IMR-90 (cell line): Measurements from ENCODE around the gene EXOG. TPM values are rescaled to one million over a fixed set of nuclear protein-coding genes. Genes with fewer than 3 reads are reported as not detected.

Experiments
- ATAC-seq: fragments of 200-7000 bp; cut with Tn5 transposase; 2 replicates; pipeline ENCODE4 v1.9.1; 2020; ENCODE audit warnings: low read depth, mild to moderate bottlenecking, moderate library complexity
- BruUV-seq: library from RNA; stranded (reverse); fragments of 400-500 nt; replicated peaks from 2 replicates; lab custom pipeline; 2021; lab: Mats Ljungman, UMichigan
- CTCF ChIA-PET: fragments of 300-600 bp; formaldehyde crosslinking; extraction: SDS; loops from one replicate; lab custom pipeline; 2021; ENCODE audit warnings: antibody characterized with exemption; lab: Yijun Ruan, JAX
- POLR2A ChIA-PET: fragments of 300-600 bp; sonication (Branson Sonifier 250); formaldehyde crosslinking; loops from one replicate; lab custom pipeline; 2022; ENCODE audit warnings: antibody characterized with exemption; ENCODE audit not compliant: unreplicated experiment; lab: Charles Lee
- DNase-seq: peaks from one replicate; pipeline ENCODE4 v3.0.0; 2013
- H2AFZ ChIP-seq: replicated peaks from 2 replicates; pipeline ENCODE3; 2013; ENCODE audit warnings: low read length, mild to moderate bottlenecking; ENCODE audit not compliant: poor library complexity
- H2AK5ac ChIP-seq: 2 replicates; pipeline ENCODE4 v1.6.1; 2013; ENCODE audit warnings: low read depth, low read length, inconsistent platforms
- H2AK9ac ChIP-seq: replicated peaks from 2 replicates; pipeline ENCODE3; 2013; ENCODE audit warnings: mild to moderate bottlenecking, low read depth, low read length, moderate library complexity; ENCODE audit not compliant: poor library complexity
- H2BK120ac ChIP-seq: 2 replicates; pipeline ENCODE4 v1.6.1; 2013; ENCODE audit warnings: low read depth, low read length, inconsistent platforms
- H2BK15ac ChIP-seq: 3 replicates; pipeline ENCODE4 v1.6.1; 2013; ENCODE audit warnings: low read depth, low read length, inconsistent platforms
- H2BK20ac ChIP-seq: 2 replicates; pipeline ENCODE4 v1.6.1; 2013; ENCODE audit warnings: low read depth, mild to moderate bottlenecking, inconsistent platforms, low read length, moderate library complexity
- H2BK5ac ChIP-seq: 2 replicates; pipeline ENCODE4 v1.6.1; 2013; ENCODE audit warnings: mild to moderate bottlenecking, low read depth, low read length, inconsistent platforms; ENCODE audit not compliant: poor library complexity, severe bottlenecking
- H3K14ac ChIP-seq: replicated peaks from 2 replicates; pipeline ENCODE4 v1.6.1; 2013; ENCODE audit warnings: low read depth, low read length, inconsistent platforms
- H3K18ac ChIP-seq: 2 replicates; pipeline ENCODE4 v1.6.1; 2013; ENCODE audit warnings: low read depth, low read length, control low read depth
- H3K23ac ChIP-seq: 2 replicates; pipeline ENCODE4 v1.6.1; 2013; ENCODE audit warnings: low read depth, low read length, inconsistent platforms
- H3K27ac ChIP-seq: 2 replicates; pipeline ENCODE4 v1.5.1; 2013; ENCODE audit warnings: mild to moderate bottlenecking, control low read depth, low read length; ENCODE audit not compliant: insufficient read depth
- H3K27me3 ChIP-seq: 2 replicates; pipeline ENCODE4 v1.6.1; 2013; ENCODE audit warnings: low read length; ENCODE audit not compliant: control insufficient read depth, insufficient read depth
- H3K36me3 ChIP-seq: 2 replicates; pipeline ENCODE4 v1.6.1; 2013; ENCODE audit warnings: low read length, mixed read lengths; ENCODE audit not compliant: control insufficient read depth, insufficient read depth
- H3K4ac ChIP-seq: 2 replicates; pipeline ENCODE4 v1.6.1; 2013; ENCODE audit warnings: low read depth, low read length, inconsistent platforms
- H3K4me1 ChIP-seq: 2 replicates; pipeline ENCODE4 v1.6.1; 2013; ENCODE audit warnings: low read length, mixed read lengths; ENCODE audit not compliant: control insufficient read depth, insufficient read depth
- H3K4me2 ChIP-seq: 2 replicates; pipeline ENCODE4 v1.6.1; 2013; ENCODE audit warnings: low read depth, mild to moderate bottlenecking, control low read depth, low read length, moderate library complexity
- H3K4me3 ChIP-seq: 2 replicates; pipeline ENCODE4 v1.5.1; 2013; ENCODE audit warnings: low read depth, mild to moderate bottlenecking, control low read depth, low read length, moderate library complexity; ENCODE audit not compliant: insufficient read depth
- H3K56ac ChIP-seq: 2 replicates; pipeline ENCODE4 v1.6.1; 2013; ENCODE audit warnings: low read length, inconsistent platforms; ENCODE audit not compliant: insufficient read depth; ENCODE audit errors: extremely low read depth
- H3K79me1 ChIP-seq, 2 experiments: 2 replicates each; pipeline ENCODE4 v1.6.1; 2013; ENCODE audit warnings: low read length in 2 of 2, inconsistent platforms in 1 of 2, low read depth in 1 of 2
- H3K9ac ChIP-seq: 2 replicates; pipeline ENCODE4 v1.6.1; 2013; ENCODE audit warnings: low read depth, low read length, control low read depth
- H3K9me1 ChIP-seq: 2 replicates; pipeline ENCODE4 v1.6.1; 2013; ENCODE audit warnings: low read length, inconsistent platforms; ENCODE audit not compliant: insufficient read depth
- H3K9me3 ChIP-seq: 2 replicates; pipeline ENCODE4 v1.6.1; 2013; ENCODE audit warnings: low read length; ENCODE audit not compliant: control insufficient read depth, insufficient read depth
- H4K20me1 ChIP-seq: 2 replicates; pipeline ENCODE4 v1.6.1; 2013; ENCODE audit warnings: low read length, inconsistent platforms; ENCODE audit not compliant: insufficient read depth
- H4K5ac ChIP-seq: 2 replicates; pipeline ENCODE4 v1.6.1; 2013; ENCODE audit warnings: mild to moderate bottlenecking, low read depth, low read length, control low read depth
- H4K8ac ChIP-seq, 2 experiments: 2 replicates each; pipeline ENCODE4 v1.6.1; 2013; ENCODE audit warnings: low read depth in 2 of 2, low read length in 2 of 2, control low read depth in 1 of 2, inconsistent platforms in 1 of 2
- H4K91ac ChIP-seq: 2 replicates; pipeline ENCODE4 v1.6.1; 2013; ENCODE audit warnings: low read depth, low read length, inconsistent platforms; ENCODE audit not compliant: insufficient read depth
- BHLHE40 ChIP-seq: fragments of 150-350 bp; IDR thresholded peaks from 2 replicates; pipeline ENCODE4 v1.6.1; 2016; ENCODE audit warnings: mild to moderate bottlenecking, low read depth, low read length
- CEBPB ChIP-seq: IDR thresholded peaks from 2 replicates; pipeline ENCODE4 v1.6.1; 2012; ENCODE audit warnings: low read depth, low read length, improper control_type of control experiment
- FOS ChIP-seq: fragments of 150-350 bp; IDR thresholded peaks from 2 replicates; pipeline ENCODE4 v1.6.1; 2016; ENCODE audit warnings: low read depth, low read length
- MAFK ChIP-seq: IDR thresholded peaks from 2 replicates; pipeline ENCODE4 v1.6.1; 2012; ENCODE audit warnings: low read depth, low read length, improper control_type of control experiment
- MAZ ChIP-seq: IDR thresholded peaks from 2 replicates; pipeline ENCODE4 v1.6.1; 2012; ENCODE audit warnings: low read depth, mild to moderate bottlenecking, low read length, improper control_type of control experiment, moderate library complexity, borderline replicate concordance
- NFE2L2 ChIP-seq: fragments of 150-350 bp; IDR thresholded peaks from 2 replicates; pipeline ENCODE4 v1.6.1; 2016; ENCODE audit warnings: low read depth, mild to moderate bottlenecking, low read length
- POLR2A ChIP-seq: IDR thresholded peaks from 2 replicates; pipeline ENCODE4 v1.6.1; 2012; ENCODE audit warnings: mild to moderate bottlenecking, low read depth, low read length
- RAD21 ChIP-seq: IDR thresholded peaks from 2 replicates; pipeline ENCODE4 v1.6.1; 2012; ENCODE audit warnings: low read length, improper control_type of control experiment
- RCOR1 ChIP-seq: IDR thresholded peaks from 2 replicates; pipeline ENCODE4 v1.6.1; 2012; ENCODE audit warnings: mild to moderate bottlenecking, low read length, improper control_type of control experiment; ENCODE audit not compliant: insufficient replicate concordance
- RFX5 ChIP-seq: IDR thresholded peaks from 2 replicates; pipeline ENCODE4 v1.8.0; 2012; ENCODE audit warnings: low read depth, mild to moderate bottlenecking, low read length, moderate library complexity
- WGBS, 2 experiments: methylation state at CpG; one replicate each; pipeline versions ENCODE4 v1.1.5 to v1.1.7; 2013; ENCODE audit warnings: missing lambda C conversion rate in 2 of 2; ENCODE audit not compliant: insufficient read length in 1 of 2; ENCODE audit errors: extremely low coverage in 2 of 2; 5-methylcytosine and 5-hydroxymethylcytosine counted together
- dilution Hi-C: fragments of 300-500 bp; cut with HindIII; formaldehyde crosslinking; loops from one replicate; pipeline ENCODE4 v1.14.3; 2018; ENCODE audit warnings: low sequenced_read_pairs; ENCODE audit not compliant: unreplicated experiment
- in situ Hi-C: fragments of 300-500 bp; cut with MboI; formaldehyde crosslinking; loops from 3 replicates; pipeline ENCODE4 v1.14.3; 2019; ENCODE audit warnings: low sequenced_read_pairs, inconsistent platforms, mixed read lengths
- intact Hi-C: fragments of 100-400 bp; cut with micrococcal nuclease; formaldehyde crosslinking; loops from 2 replicates; pipeline ENCODE4 v1.10.0; 2022
- polyA plus RNA-seq, 3 experiments: library from polyadenylated mRNA; depleted of rRNA; stranded (reverse); fragments of >200 nt; gene quantifications; 2 replicates each; pipeline ENCODE4 v1.2.3, GENCODE V29; 2012; ENCODE audit warnings: low replicate concordance in 1 of 3
- total RNA-seq: library from RNA; depleted of rRNA; stranded (reverse); fragments of >200 nt; gene quantifications from 2 replicates; pipeline ENCODE4 v1.2.3, GENCODE V29; 2012
- TF ChIP-seq, protein P1 (sequence below): conservative IDR thresholded peaks from 2 replicates; pipeline ENCODE4 v1.5.1; 2012; ENCODE audit warnings: mild to moderate bottlenecking, low read depth, low read length, improper control_type of control experiment

Gene EXOG
- total and polyA plus RNA-seq, 2 of the 4 experiments (the other 2 are of a cell fraction): 10.2 to 15.0 TPM

DNA sequence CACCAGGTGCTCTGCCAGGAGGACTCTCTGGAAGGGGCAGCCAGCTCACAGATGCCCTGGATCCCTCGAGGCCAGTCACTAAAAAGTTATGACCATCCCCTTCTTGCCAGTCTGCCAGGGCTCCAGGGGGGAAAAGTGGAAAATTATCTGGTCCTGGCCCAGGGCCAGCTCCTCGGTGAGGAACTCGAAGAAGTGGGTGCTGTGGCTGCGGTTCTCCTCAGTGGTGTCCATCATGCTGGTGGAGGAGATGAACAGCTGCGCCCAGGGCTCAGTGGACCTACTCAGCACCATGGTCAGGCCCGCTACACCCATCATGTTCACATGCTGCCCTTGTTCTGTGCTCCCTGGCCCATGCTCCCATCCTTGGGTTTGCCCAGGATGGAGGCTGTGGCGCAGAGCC is 19.2 kb downstream of the EXOG start:
- TF ChIP-seq NFE2L2 (no peak), CEBPB (no peak), BHLHE40 (no peak), RAD21 (no peak), RFX5 (no peak), POLR2A (no peak), RCOR1 (no peak), MAZ (no peak), FOS (no peak), MAFK (no peak)
- TF ChIP-seq, protein P1, sequence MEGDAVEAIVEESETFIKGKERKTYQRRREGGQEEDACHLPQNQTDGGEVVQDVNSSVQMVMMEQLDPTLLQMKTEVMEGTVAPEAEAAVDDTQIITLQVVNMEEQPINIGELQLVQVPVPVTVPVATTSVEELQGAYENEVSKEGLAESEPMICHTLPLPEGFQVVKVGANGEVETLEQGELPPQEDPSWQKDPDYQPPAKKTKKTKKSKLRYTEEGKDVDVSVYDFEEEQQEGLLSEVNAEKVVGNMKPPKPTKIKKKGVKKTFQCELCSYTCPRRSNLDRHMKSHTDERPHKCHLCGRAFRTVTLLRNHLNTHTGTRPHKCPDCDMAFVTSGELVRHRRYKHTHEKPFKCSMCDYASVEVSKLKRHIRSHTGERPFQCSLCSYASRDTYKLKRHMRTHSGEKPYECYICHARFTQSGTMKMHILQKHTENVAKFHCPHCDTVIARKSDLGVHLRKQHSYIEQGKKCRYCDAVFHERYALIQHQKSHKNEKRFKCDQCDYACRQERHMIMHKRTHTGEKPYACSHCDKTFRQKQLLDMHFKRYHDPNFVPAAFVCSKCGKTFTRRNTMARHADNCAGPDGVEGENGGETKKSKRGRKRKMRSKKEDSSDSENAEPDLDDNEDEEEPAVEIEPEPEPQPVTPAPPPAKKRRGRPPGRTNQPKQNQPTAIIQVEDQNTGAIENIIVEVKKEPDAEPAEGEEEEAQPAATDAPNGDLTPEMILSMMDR: no peak
- no peak overlapping the region for H2AK5ac ChIP-seq
- intact Hi-C loops: no loop called here
- no TSS peak for BruUV-seq
- H2BK20ac ChIP-seq: no peak overlapping the region
- ChIA-PET CTCF (interaction anchor here (1.5 kb wide), 1 partner anchor 329 kb away, joined by 4 read pairs; no protein-coding TSS in a partner anchor), POLR2A (no interaction called here)
- in situ Hi-C loops: no loop called here
- no peaks in the 10 kb centered on the region for H3K9me3 ChIP-seq
- no peak overlapping the region for H2BK15ac ChIP-seq
- H3K27me3 ChIP-seq: no peaks in the 10 kb centered on the region
- H2BK120ac ChIP-seq: no peak overlapping the region
- H2AK9ac ChIP-seq: peak overlapping the region; percentile 5
- H3K4me1 ChIP-seq: peaks cover 3% of the 10 kb centered on the region
- H4K8ac ChIP-seq: no peak overlapping the region
- no peak for ATAC-seq
- no peak for DNase-seq
- H3K4me3 ChIP-seq: no peak overlapping the region
- H3K4ac ChIP-seq: no peak overlapping the region
- WGBS, 2 experiments: 80% methylated on average over 1 of the region's 7 CpGs; no CpG with 5 or more reads in 1 of the 2 experiments
- peaks cover 10% of the 10 kb centered on the region for H3K36me3 ChIP-seq
- H3K56ac ChIP-seq: no peak overlapping the region
- H3K14ac ChIP-seq: no peak overlapping the region
- no peak overlapping the region for H3K27ac ChIP-seq
- no peak overlapping the region for H4K5ac ChIP-seq
- H3K23ac ChIP-seq: no peak overlapping the region
- H3K9ac ChIP-seq: no peak overlapping the region
- H4K91ac ChIP-seq: no peak overlapping the region
- no peaks in the 10 kb centered on the region; the same call in 1 of the 2 replicates for H3K9me1 ChIP-seq
- H3K4me2 ChIP-seq: no peak overlapping the region
- dilution Hi-C loops: no loop called here
- H3K79me1 ChIP-seq: peaks cover 0 to 3% of the 10 kb centered on the region in 2 experiments; a peak in 2 of 4 replicates
- H2BK5ac ChIP-seq: no peak overlapping the region
- H4K20me1 ChIP-seq: no peaks in the 10 kb centered on the region
- H2AFZ ChIP-seq: peak overlapping the region; percentile 25
- no peak overlapping the region for H3K18ac ChIP-seq
